ENCODE measurements around the gene MCAT. TPM values are rescaled to one million over a fixed set of nuclear protein-coding genes. Genes with fewer than 3 reads are reported as not detected.

Gene MCAT
- total and polyA plus RNA-seq, 2 donors (not counting 3 experiments of a cell fraction or from before 2014, with no cell fraction given): 16.9 to 23.2 TPM

GRCh38 chr22:43148581-43148980 lies 5.4 kb upstream of the MCAT start:
- Histone ChIP-seq H3K27me3 (ENCODE audit: control insufficient read depth in 2 of 2, insufficient read depth in 2 of 2, low read length in 2 of 2) (no peaks in the 10 kb centered on the region), H3K4me1 (ENCODE audit: control insufficient read depth, extremely low read depth, insufficient read depth, low read length) (peaks cover 5% of the 10 kb centered on the region), H3K4me3 (replicated peaks in 1 of 3; ENCODE audit: insufficient read depth in 1 of 3, low read depth in 1 of 3, low read length in 3 of 3) (no peak overlapping the region), H4K20me1 (replicated peaks; ENCODE audit: control insufficient read depth, extremely low read depth, insufficient read depth, low read length) (no peaks in the 10 kb centered on the region), H3K9me3 (replicated peaks; ENCODE audit: control insufficient read depth, insufficient read depth, low read length) (no peaks in the 10 kb centered on the region), H2AFZ (ENCODE audit: low read depth, low read length) (no peak overlapping the region), H3K36me3 (ENCODE audit: control insufficient read depth in 2 of 2, extremely low read depth in 1 of 2, insufficient read depth in 2 of 2, low read length in 2 of 2) (no peaks in the 10 kb centered on the region), H3K4me2 (ENCODE audit: insufficient read depth, low read length) (no peak overlapping the region), H3K79me2 (ENCODE audit: control insufficient read depth, insufficient read depth, low read length) (peaks cover 20% of the 10 kb centered on the region), H3K27ac (ENCODE audit: insufficient read depth, low read depth, low read length) (no peak overlapping the region), H3K9me1 (replicated peaks; ENCODE audit: control insufficient read depth, extremely low read depth, insufficient read depth, low read length) (no peaks in the 10 kb centered on the region), H3K9ac (replicated peaks; ENCODE audit: extremely low read depth, insufficient read depth, low read length) (no peak overlapping the region)
- FAIRE-seq: no peak
- intact Hi-C loops (cut with micrococcal nuclease) (no loop called here), dilution Hi-C loops (cut with MboI; ENCODE audit: extremely low pct_ligation_motif_present, low sequenced_read_pairs) (no loop called here)
- ChIA-PET POLR2A (interaction anchor here (0.6 kb wide), 1 partner anchor 39 kb away, joined by 3 read pairs; no protein-coding TSS in a partner anchor), CTCF (interaction anchor here (0.5 kb wide), 1 partner anchor 106 kb away, joined by 3 read pairs; no protein-coding TSS in a partner anchor)
- BruUV-seq (replicated peaks): no TSS peak
- DNase-seq (ENCODE audit: low read depth, low spot score): no peak
- TF ChIP-seq, protein P1, sequence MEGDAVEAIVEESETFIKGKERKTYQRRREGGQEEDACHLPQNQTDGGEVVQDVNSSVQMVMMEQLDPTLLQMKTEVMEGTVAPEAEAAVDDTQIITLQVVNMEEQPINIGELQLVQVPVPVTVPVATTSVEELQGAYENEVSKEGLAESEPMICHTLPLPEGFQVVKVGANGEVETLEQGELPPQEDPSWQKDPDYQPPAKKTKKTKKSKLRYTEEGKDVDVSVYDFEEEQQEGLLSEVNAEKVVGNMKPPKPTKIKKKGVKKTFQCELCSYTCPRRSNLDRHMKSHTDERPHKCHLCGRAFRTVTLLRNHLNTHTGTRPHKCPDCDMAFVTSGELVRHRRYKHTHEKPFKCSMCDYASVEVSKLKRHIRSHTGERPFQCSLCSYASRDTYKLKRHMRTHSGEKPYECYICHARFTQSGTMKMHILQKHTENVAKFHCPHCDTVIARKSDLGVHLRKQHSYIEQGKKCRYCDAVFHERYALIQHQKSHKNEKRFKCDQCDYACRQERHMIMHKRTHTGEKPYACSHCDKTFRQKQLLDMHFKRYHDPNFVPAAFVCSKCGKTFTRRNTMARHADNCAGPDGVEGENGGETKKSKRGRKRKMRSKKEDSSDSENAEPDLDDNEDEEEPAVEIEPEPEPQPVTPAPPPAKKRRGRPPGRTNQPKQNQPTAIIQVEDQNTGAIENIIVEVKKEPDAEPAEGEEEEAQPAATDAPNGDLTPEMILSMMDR (IDR thresholded peaks at IDR 0.05; ENCODE audit: extremely low read depth in 1 of 2, insufficient read depth in 1 of 2, low read depth in 1 of 2, low read length in 2 of 2): no peak
- TF ChIP-seq GATA2 (IDR thresholded peaks at IDR 0.05; ENCODE audit: insufficient read depth, insufficient read length, low read depth, low read length): no peak
- TF ChIP-seq POLR2A (IDR thresholded peaks at IDR 0.05; ENCODE audit: low read depth, low read length): no peak
- no peak for TF ChIP-seq FOS (IDR thresholded peaks at IDR 0.05; ENCODE audit: borderline replicate concordance, insufficient read depth, low read length)
- TF ChIP-seq EZH2 (IDR thresholded peaks at IDR 0.05; ENCODE audit: borderline replicate concordance, low read depth, low read length, severe bottlenecking): no peak
- no peak for TF ChIP-seq JUN (IDR thresholded peaks at IDR 0.05; ENCODE audit: borderline replicate concordance, insufficient read depth, insufficient read length, low read depth)
- no peak for TF ChIP-seq MAX (IDR thresholded peaks at IDR 0.05; ENCODE audit: insufficient read depth, insufficient read length)
- no peak for TF ChIP-seq POLR2AphosphoS5 (IDR thresholded peaks at IDR 0.05; ENCODE audit: insufficient read depth, low read depth, low read length)

Data from endothelial cell of umbilical vein (primary cell).